HepG2 (cell line): Measurements from ENCODE around the gene RNASE4. TPM values are rescaled to one million over a fixed set of nuclear protein-coding genes. Genes with fewer than 3 reads are reported as not detected.
A peak's percentile ranks its signal among the peaks of the same experiment; 100 is the strongest.

Source experiments
- HIVEP1 ChIP-seq: sonication (generic); formaldehyde crosslinking; IDR thresholded peaks from 2 replicates; pipeline ENCODE4 v1.4.0; 2020; ENCODE audit warnings: mild to moderate bottlenecking, missing genetic modification reagents
- NCOR1 ChIP-seq: fragments of 200-600 bp; sonication (generic); IDR thresholded peaks from 2 replicates; pipeline ENCODE4 v1.7.0; 2017; ENCODE audit warnings: antibody characterized with exemption, low read length, borderline replicate concordance
- NFATC3 ChIP-seq: sonication (generic); formaldehyde crosslinking; IDR thresholded peaks from 2 replicates; pipeline ENCODE4 v1.5.1; 2020; ENCODE audit warnings: mild to moderate bottlenecking, missing genetic modification reagents
- PPARG ChIP-seq: conservative IDR thresholded peaks from 2 replicates; pipeline ENCODE4 v1.6.1; 2016; ENCODE audit warnings: missing biosample characterization, missing genetic modification reagents
- SMARCC2 ChIP-seq: fragments of 450-650 bp; IDR thresholded peaks from 2 replicates; pipeline ENCODE4 v1.6.1; 2017; ENCODE audit warnings: antibody characterized with exemption, mild to moderate bottlenecking
- SNRNP70 ChIP-seq: fragments of 200-400 bp; formaldehyde crosslinking; IDR thresholded peaks from 2 replicates; pipeline ENCODE4 v1.6.1; 2017; ENCODE audit warnings: mild to moderate bottlenecking, low read depth, low read length, moderate library complexity
- SRF ChIP-seq: IDR thresholded peaks from 2 replicates; pipeline ENCODE4 v1.6.1; 2011; ENCODE audit warnings: mild to moderate bottlenecking, low read depth, low read length, moderate library complexity
- TIGD3 ChIP-seq: sonication (generic); formaldehyde crosslinking; IDR thresholded peaks from 2 replicates; pipeline ENCODE4 v1.5.1; 2020; ENCODE audit warnings: mild to moderate bottlenecking, missing genetic modification reagents, borderline replicate concordance
- ZBTB43 ChIP-seq: sonication (generic); formaldehyde crosslinking; conservative IDR thresholded peaks from 2 replicates; pipeline ENCODE4 v1.4.0; 2020; ENCODE audit warnings: missing genetic modification reagents
- ZC3H4 ChIP-seq: sonication (generic); formaldehyde crosslinking; IDR thresholded peaks from 2 replicates; pipeline ENCODE4 v1.4.0; 2020; ENCODE audit warnings: missing genetic modification reagents, borderline replicate concordance
- ZMYM4 ChIP-seq: sonication (generic); formaldehyde crosslinking; IDR thresholded peaks from 2 replicates; pipeline ENCODE4 v1.8.1; 2023; ENCODE audit warnings: mild to moderate bottlenecking, missing genetic modification reagents
- ZNF749 ChIP-seq: sonication (generic); formaldehyde crosslinking; IDR thresholded peaks from 2 replicates; pipeline ENCODE4 v1.8.0; 2022; ENCODE audit warnings: mild to moderate bottlenecking, missing genetic modification reagents, moderate library complexity, borderline replicate concordance
- polyA plus RNA-seq, 8 experiments: library from polyadenylated mRNA; depleted of rRNA in 3 of 8; stranded (reverse) in 7 of 8; unstranded in 1 of 8; fragments of >200 nt; fragmentation: Illumina TruSeq in 4 of 8; extraction: Trizol in 4 of 8; gene quantifications; 2 replicates each; pipeline versions ENCODE4 v1.2.1 to v1.2.3, GENCODE V29; 2011 to 2016; ENCODE audit warnings: low read depth in 4 of 8, missing spikeins in 1 of 8, mixed read lengths in 1 of 8; ENCODE audit not compliant: insufficient read depth in 1 of 8
- total RNA-seq, 5 experiments: library from RNA; depleted of rRNA; stranded (reverse); fragments of >200 nt; fragmentation: Illumina TruSeq; extraction: Trizol; gene quantifications; 2 replicates each; pipeline ENCODE4 v1.2.3, GENCODE V29; 2016; ENCODE audit warnings: low read depth in 1 of 5
- TF ChIP-seq, protein P1 (sequence below), 2 experiments: fragments of 450-650 bp in 1 of 2; sonication (generic) in 1 of 2; formaldehyde crosslinking; IDR thresholded peaks; 2 replicates each; pipeline versions ENCODE4 v1.5.0 to v1.8.0; 2020 to 2022; ENCODE audit warnings: mild to moderate bottlenecking in 1 of 2, missing genetic modification reagents in 1 of 2
- TF ChIP-seq, protein P2 (sequence below): sonication (generic); formaldehyde crosslinking; IDR thresholded peaks from 2 replicates; pipeline ENCODE4 v1.5.0; 2020; ENCODE audit warnings: mild to moderate bottlenecking, missing genetic modification reagents
- TF ChIP-seq, protein P3 (sequence below): sonication (generic); formaldehyde crosslinking; IDR thresholded peaks from 2 replicates; pipeline ENCODE4 v1.9.0; 2022; ENCODE audit warnings: low read depth, missing genetic modification reagents
- TF ChIP-seq, protein P4 (sequence below): sonication (generic); formaldehyde crosslinking; IDR thresholded peaks from 2 replicates; pipeline ENCODE4 v1.5.0; 2020; ENCODE audit warnings: mild to moderate bottlenecking, missing genetic modification reagents

Gene RNASE4
- total and polyA plus RNA-seq, 2 of the 13 experiments (the other 11 are each of a cell fraction or from before 2014, with no cell fraction given) = 109 to 983 TPM

DNA sequence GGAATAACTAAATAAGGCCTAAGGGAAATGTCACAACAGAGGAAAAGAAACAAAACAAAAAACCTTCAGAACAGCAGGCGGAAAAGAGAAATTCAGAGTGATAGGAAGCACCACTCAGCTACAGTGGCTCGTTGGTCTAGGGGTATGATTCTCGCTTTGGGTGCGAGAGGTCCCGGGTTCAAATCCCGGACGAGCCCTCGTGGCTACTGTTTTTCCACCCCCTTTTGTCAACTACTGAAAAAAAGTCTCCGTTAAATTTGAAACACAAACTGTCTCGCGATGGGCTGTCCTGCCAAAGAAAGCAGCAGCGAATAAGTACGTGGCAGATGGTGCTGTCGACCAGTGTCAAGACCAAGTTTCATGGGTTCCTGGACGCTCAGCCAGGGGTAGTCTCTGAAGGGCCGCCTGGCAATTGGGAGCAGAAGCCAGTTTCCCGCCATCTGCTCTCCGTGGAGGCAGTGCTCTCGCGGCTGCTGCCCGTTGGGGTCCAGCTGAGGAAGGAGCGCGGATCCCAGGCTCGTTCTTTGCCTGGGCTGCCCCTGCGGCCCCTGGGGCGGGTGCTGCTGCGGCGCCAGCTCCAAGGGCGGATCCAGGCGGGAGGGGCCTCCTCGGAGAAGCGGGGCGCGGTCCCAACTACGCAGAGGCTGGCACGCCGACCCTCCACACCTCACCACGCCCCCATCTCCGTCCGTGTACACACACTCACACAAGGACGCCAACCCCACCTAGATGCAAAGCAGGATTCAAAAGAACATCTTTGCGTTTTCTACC is at the start of gene RNASE4 (continued):
- TF ChIP-seq ZBTB43 (CRISPR knock-in tag) = peak; percentile 28; the same call in 1 of the 2 replicates
- peak; percentile 30; the same call in 1 of the 2 replicates for TF ChIP-seq PPARG (CRISPR knock-in tag)
- no peak for TF ChIP-seq TIGD3 (CRISPR knock-in tag)
- no peak for TF ChIP-seq SNRNP70
- TF ChIP-seq HIVEP1 (CRISPR knock-in tag) = peak; percentile 83; the same call in 1 of the 2 replicates
- TF ChIP-seq ZMYM4 (CRISPR knock-in tag) = no peak; the same call in 1 of the 2 replicates
- peak; percentile 91; the same call in 1 of the 2 replicates for TF ChIP-seq ZC3H4 (CRISPR knock-in tag)
- TF ChIP-seq NCOR1 = no peak
- TF ChIP-seq, protein P1, sequence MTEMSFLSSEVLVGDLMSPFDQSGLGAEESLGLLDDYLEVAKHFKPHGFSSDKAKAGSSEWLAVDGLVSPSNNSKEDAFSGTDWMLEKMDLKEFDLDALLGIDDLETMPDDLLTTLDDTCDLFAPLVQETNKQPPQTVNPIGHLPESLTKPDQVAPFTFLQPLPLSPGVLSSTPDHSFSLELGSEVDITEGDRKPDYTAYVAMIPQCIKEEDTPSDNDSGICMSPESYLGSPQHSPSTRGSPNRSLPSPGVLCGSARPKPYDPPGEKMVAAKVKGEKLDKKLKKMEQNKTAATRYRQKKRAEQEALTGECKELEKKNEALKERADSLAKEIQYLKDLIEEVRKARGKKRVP (CRISPR knock-in tag; IDR thresholded peaks at IDR 0.05) = 0 out of 4 replicates have a peak, but pooled peaks of 1 of the 2 experiments have one; percentile 3
- TF ChIP-seq SMARCC2 = no peak
- TF ChIP-seq, protein P2, sequence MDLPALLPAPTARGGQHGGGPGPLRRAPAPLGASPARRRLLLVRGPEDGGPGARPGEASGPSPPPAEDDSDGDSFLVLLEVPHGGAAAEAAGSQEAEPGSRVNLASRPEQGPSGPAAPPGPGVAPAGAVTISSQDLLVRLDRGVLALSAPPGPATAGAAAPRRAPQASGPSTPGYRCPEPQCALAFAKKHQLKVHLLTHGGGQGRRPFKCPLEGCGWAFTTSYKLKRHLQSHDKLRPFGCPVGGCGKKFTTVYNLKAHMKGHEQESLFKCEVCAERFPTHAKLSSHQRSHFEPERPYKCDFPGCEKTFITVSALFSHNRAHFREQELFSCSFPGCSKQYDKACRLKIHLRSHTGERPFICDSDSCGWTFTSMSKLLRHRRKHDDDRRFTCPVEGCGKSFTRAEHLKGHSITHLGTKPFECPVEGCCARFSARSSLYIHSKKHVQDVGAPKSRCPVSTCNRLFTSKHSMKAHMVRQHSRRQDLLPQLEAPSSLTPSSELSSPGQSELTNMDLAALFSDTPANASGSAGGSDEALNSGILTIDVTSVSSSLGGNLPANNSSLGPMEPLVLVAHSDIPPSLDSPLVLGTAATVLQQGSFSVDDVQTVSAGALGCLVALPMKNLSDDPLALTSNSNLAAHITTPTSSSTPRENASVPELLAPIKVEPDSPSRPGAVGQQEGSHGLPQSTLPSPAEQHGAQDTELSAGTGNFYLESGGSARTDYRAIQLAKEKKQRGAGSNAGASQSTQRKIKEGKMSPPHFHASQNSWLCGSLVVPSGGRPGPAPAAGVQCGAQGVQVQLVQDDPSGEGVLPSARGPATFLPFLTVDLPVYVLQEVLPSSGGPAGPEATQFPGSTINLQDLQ (CRISPR knock-in tag) = no peak; the same call in 1 of the 2 replicates
- TF ChIP-seq, protein P3, sequence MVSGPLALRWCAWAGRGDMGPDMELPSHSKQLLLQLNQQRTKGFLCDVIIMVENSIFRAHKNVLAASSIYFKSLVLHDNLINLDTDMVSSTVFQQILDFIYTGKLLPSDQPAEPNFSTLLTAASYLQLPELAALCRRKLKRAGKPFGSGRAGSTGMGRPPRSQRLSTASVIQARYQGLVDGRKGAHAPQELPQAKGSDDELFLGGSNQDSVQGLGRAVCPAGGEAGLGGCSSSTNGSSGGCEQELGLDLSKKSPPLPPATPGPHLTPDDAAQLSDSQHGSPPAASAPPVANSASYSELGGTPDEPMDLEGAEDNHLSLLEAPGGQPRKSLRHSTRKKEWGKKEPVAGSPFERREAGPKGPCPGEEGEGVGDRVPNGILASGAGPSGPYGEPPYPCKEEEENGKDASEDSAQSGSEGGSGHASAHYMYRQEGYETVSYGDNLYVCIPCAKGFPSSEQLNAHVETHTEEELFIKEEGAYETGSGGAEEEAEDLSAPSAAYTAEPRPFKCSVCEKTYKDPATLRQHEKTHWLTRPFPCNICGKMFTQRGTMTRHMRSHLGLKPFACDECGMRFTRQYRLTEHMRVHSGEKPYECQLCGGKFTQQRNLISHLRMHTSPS (CRISPR knock-in tag) = no peak; the same call in 1 of the 2 replicates
- TF ChIP-seq ZNF749 (CRISPR knock-in tag) = no peak; the same call in 1 of the 2 replicates
- TF ChIP-seq SRF = no peak
- TF ChIP-seq, protein P4, sequence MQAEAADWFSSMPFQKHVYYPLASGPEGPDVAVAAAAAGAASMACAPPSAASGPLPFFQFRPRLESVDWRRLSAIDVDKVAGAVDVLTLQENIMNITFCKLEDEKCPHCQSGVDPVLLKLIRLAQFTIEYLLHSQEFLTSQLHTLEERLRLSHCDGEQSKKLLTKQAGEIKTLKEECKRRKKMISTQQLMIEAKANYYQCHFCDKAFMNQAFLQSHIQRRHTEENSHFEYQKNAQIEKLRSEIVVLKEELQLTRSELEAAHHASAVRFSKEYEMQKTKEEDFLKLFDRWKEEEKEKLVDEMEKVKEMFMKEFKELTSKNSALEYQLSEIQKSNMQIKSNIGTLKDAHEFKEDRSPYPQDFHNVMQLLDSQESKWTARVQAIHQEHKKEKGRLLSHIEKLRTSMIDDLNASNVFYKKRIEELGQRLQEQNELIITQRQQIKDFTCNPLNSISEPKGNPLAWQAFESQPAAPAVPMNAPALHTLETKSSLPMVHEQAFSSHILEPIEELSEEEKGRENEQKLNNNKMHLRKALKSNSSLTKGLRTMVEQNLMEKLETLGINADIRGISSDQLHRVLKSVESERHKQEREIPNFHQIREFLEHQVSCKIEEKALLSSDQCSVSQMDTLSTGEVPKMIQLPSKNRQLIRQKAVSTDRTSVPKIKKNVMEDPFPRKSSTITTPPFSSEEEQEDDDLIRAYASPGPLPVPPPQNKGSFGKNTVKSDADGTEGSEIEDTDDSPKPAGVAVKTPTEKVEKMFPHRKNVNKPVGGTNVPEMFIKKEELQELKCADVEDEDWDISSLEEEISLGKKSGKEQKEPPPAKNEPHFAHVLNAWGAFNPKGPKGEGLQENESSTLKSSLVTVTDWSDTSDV = no peak
- TF ChIP-seq NFATC3 (CRISPR knock-in tag) = no peak
